Ishikawa (cell line): ENCODE measurements around the gene LDLRAD2.

ENCODE experiments used
- CEBPB ChIP-seq: IDR thresholded peaks from 2 replicates; pipeline ENCODE4 v1.6.1; 2012
- CREB1 ChIP-seq: IDR thresholded peaks from 2 replicates; pipeline ENCODE4 v1.6.1; 2012; ENCODE audit warnings: low read depth
- EGR1 ChIP-seq: IDR thresholded peaks from 2 replicates; pipeline ENCODE4 v1.6.1; 2012
- EP300 ChIP-seq: IDR thresholded peaks from 2 replicates; pipeline ENCODE4 v1.6.1; 2012; ENCODE audit warnings: borderline replicate concordance
- FOXM1 ChIP-seq: IDR thresholded peaks from 2 replicates; pipeline ENCODE4 v1.6.1; 2012; ENCODE audit warnings: low read depth, borderline replicate concordance
- MAX ChIP-seq: IDR thresholded peaks from 2 replicates; pipeline ENCODE4 v1.6.1; 2012
- NFIC ChIP-seq: IDR thresholded peaks from 2 replicates; pipeline ENCODE4 v1.6.1; 2012
- RAD21 ChIP-seq: IDR thresholded peaks from 2 replicates; pipeline ENCODE4 v1.6.1; 2012; ENCODE audit warnings: low read depth
- TAF1 ChIP-seq: IDR thresholded peaks from 2 replicates; pipeline ENCODE4 v1.6.1; 2012; ENCODE audit warnings: low read depth, mild to moderate bottlenecking
- TCF12 ChIP-seq: IDR thresholded peaks from 2 replicates; pipeline ENCODE4 v1.6.1; 2012; ENCODE audit warnings: low read depth
- TEAD4 ChIP-seq: IDR thresholded peaks from 2 replicates; pipeline ENCODE4 v1.6.1; 2012
- USF1 ChIP-seq: IDR thresholded peaks from 2 replicates; pipeline ENCODE4 v1.6.1; 2012
- YY1 ChIP-seq: IDR thresholded peaks from 2 replicates; pipeline ENCODE4 v1.6.1; 2012; ENCODE audit warnings: low read depth
- ZBTB7A ChIP-seq: IDR thresholded peaks from 2 replicates; pipeline ENCODE4 v1.6.1; 2012; ENCODE audit warnings: low read depth
- TF ChIP-seq, protein P1 (sequence below): IDR thresholded peaks from 2 replicates; pipeline ENCODE4 v1.6.1; 2012; ENCODE audit warnings: low read depth, mild to moderate bottlenecking

LDLRAD2 gene

GRCh38 chr1:21848524-21849174 is 36.6 kb downstream of the LDLRAD2 start:
- TF ChIP-seq TAF1 (no peak), FOXM1 (no peak), TEAD4 (no peak), CEBPB (no peak), RAD21 (no peak), YY1 (no peak), MAX (no peak), EP300 (no peak), EGR1 (no peak), USF1 (no peak), CREB1 (no peak)
- TF ChIP-seq, protein P1, sequence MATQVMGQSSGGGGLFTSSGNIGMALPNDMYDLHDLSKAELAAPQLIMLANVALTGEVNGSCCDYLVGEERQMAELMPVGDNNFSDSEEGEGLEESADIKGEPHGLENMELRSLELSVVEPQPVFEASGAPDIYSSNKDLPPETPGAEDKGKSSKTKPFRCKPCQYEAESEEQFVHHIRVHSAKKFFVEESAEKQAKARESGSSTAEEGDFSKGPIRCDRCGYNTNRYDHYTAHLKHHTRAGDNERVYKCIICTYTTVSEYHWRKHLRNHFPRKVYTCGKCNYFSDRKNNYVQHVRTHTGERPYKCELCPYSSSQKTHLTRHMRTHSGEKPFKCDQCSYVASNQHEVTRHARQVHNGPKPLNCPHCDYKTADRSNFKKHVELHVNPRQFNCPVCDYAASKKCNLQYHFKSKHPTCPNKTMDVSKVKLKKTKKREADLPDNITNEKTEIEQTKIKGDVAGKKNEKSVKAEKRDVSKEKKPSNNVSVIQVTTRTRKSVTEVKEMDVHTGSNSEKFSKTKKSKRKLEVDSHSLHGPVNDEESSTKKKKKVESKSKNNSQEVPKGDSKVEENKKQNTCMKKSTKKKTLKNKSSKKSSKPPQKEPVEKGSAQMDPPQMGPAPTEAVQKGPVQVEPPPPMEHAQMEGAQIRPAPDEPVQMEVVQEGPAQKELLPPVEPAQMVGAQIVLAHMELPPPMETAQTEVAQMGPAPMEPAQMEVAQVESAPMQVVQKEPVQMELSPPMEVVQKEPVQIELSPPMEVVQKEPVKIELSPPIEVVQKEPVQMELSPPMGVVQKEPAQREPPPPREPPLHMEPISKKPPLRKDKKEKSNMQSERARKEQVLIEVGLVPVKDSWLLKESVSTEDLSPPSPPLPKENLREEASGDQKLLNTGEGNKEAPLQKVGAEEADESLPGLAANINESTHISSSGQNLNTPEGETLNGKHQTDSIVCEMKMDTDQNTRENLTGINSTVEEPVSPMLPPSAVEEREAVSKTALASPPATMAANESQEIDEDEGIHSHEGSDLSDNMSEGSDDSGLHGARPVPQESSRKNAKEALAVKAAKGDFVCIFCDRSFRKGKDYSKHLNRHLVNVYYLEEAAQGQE, result no peak

GRCh38 chr1:21849909-21850576 is 38.0 kb downstream of the LDLRAD2 start:
- TF ChIP-seq, protein P1, result no peak
- TF ChIP-seq MAX (no peak), ZBTB7A (no peak), YY1 (no peak), RAD21 (no peak)

DNA sequence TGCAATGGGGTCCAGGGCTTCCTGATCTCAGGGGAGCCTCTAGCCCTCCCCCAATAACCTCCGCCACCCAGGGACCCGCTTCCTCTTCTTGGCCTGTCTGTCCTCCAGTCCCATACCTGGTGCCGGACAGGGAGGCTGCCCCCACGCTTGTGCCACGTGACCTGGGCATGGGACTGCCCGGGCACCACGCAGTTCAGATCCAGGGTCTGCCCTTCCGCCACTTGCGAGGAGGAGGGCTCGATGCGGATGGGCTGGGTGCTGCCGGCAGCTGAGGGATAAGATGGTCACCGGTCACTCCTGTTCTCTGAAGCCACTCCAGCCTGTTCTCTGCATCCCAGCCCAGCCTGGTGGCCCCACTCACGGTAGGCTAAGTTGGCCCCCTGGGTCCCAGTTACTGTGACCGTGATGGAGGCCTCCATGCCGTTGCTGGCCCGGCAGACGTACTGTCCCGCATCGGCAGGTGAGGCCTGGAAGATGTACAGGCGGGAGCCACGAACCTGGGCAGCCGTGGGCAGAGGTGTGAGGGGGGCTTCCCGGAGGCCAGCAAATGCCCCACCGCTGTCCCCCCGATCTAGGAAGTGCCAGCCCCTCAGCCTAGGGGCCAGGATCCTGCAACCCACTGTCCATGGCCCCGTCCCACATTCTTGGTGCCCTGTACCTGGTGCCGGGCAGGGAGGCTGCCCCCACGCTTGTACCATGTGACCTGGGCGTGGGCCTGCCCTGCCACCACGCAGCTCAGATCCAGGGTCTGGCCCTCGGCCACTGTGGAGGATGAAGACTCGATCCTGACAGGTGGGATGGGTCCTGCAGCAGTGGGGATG is 39.6 kb downstream of the LDLRAD2 start:
- no peak for TF ChIP-seq EP300
- no peak for TF ChIP-seq FOXM1
- no peak for TF ChIP-seq RAD21
- TF ChIP-seq TAF1, result no peak
- no peak for TF ChIP-seq YY1
- no peak for TF ChIP-seq TCF12
- TF ChIP-seq TEAD4, result no peak
- TF ChIP-seq, protein P1, result no peak
- no peak for TF ChIP-seq NFIC
- TF ChIP-seq CREB1, result no peak
- TF ChIP-seq USF1, result no peak
- TF ChIP-seq EGR1, result no peak
- no peak for TF ChIP-seq ZBTB7A
- no peak for TF ChIP-seq CEBPB
- no peak for TF ChIP-seq MAX
